ENCODE measurements around the gene BDNF.

DNA sequence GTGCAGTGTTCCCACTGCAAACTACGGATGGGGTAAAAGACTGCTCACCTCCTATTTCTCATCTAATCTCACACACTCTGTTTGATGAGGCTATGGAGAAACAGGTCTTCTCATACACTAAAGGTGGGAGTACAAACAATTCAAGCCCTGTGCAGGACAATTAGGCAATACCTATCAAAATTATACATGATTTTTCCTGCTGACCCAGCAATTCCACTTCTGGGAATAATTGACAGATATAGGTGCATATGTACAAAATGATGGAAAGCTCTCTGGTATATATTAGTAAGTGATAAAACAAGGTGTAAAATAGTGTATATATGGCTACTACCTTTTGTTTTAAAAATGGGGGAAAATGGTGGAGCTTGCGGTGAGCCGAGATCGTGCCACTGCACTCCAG is 23.1 kb downstream of the BDNF start:
- TF ChIP-seq, protein P1, sequence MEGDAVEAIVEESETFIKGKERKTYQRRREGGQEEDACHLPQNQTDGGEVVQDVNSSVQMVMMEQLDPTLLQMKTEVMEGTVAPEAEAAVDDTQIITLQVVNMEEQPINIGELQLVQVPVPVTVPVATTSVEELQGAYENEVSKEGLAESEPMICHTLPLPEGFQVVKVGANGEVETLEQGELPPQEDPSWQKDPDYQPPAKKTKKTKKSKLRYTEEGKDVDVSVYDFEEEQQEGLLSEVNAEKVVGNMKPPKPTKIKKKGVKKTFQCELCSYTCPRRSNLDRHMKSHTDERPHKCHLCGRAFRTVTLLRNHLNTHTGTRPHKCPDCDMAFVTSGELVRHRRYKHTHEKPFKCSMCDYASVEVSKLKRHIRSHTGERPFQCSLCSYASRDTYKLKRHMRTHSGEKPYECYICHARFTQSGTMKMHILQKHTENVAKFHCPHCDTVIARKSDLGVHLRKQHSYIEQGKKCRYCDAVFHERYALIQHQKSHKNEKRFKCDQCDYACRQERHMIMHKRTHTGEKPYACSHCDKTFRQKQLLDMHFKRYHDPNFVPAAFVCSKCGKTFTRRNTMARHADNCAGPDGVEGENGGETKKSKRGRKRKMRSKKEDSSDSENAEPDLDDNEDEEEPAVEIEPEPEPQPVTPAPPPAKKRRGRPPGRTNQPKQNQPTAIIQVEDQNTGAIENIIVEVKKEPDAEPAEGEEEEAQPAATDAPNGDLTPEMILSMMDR (IDR thresholded peaks at IDR 0.05) = no peak
- TF ChIP-seq NFE2L1 (CRISPR knock-in tag; IDR thresholded peaks at IDR 0.05) (no peak), SP1 (CRISPR knock-in tag; conservative IDR thresholded peaks at IDR 0.05) (no peak), NR1H2 (CRISPR knock-in tag; IDR thresholded peaks at IDR 0.05) (no peak), ETV6 (CRISPR knock-in tag; IDR thresholded peaks at IDR 0.05) (no peak), ESRRA (CRISPR knock-in tag; IDR thresholded peaks at IDR 0.05; ENCODE audit: borderline replicate concordance) (no peak), CBFB (CRISPR knock-in tag; IDR thresholded peaks at IDR 0.05; ENCODE audit: low read depth) (no peak)
- TF ChIP-seq, protein P2, sequence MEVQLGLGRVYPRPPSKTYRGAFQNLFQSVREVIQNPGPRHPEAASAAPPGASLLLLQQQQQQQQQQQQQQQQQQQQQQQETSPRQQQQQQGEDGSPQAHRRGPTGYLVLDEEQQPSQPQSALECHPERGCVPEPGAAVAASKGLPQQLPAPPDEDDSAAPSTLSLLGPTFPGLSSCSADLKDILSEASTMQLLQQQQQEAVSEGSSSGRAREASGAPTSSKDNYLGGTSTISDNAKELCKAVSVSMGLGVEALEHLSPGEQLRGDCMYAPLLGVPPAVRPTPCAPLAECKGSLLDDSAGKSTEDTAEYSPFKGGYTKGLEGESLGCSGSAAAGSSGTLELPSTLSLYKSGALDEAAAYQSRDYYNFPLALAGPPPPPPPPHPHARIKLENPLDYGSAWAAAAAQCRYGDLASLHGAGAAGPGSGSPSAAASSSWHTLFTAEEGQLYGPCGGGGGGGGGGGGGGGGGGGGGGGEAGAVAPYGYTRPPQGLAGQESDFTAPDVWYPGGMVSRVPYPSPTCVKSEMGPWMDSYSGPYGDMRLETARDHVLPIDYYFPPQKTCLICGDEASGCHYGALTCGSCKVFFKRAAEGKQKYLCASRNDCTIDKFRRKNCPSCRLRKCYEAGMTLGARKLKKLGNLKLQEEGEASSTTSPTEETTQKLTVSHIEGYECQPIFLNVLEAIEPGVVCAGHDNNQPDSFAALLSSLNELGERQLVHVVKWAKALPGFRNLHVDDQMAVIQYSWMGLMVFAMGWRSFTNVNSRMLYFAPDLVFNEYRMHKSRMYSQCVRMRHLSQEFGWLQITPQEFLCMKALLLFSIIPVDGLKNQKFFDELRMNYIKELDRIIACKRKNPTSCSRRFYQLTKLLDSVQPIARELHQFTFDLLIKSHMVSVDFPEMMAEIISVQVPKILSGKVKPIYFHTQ (CRISPR knock-in tag; IDR thresholded peaks at IDR 0.05) = no peak
- TF ChIP-seq, protein P3, sequence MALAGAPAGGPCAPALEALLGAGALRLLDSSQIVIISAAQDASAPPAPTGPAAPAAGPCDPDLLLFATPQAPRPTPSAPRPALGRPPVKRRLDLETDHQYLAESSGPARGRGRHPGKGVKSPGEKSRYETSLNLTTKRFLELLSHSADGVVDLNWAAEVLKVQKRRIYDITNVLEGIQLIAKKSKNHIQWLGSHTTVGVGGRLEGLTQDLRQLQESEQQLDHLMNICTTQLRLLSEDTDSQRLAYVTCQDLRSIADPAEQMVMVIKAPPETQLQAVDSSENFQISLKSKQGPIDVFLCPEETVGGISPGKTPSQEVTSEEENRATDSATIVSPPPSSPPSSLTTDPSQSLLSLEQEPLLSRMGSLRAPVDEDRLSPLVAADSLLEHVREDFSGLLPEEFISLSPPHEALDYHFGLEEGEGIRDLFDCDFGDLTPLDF (CRISPR knock-in tag; IDR thresholded peaks at IDR 0.05) = no peak
- TF ChIP-seq, protein P4, sequence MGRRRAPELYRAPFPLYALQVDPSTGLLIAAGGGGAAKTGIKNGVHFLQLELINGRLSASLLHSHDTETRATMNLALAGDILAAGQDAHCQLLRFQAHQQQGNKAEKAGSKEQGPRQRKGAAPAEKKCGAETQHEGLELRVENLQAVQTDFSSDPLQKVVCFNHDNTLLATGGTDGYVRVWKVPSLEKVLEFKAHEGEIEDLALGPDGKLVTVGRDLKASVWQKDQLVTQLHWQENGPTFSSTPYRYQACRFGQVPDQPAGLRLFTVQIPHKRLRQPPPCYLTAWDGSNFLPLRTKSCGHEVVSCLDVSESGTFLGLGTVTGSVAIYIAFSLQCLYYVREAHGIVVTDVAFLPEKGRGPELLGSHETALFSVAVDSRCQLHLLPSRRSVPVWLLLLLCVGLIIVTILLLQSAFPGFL (CRISPR knock-in tag; IDR thresholded peaks at IDR 0.05; ENCODE audit: borderline replicate concordance) = no peak
